NCI-H82 treated with DMSO at 0.1 percent for 48 hours (cell line): ENCODE measurements around the gene ELMOD3.
"Not testable (repeated sequence)": the region's sequence is repeated elsewhere in the genome, so short reads cannot be mapped to it uniquely, and the experiment has no call there.

Experiments used
- DNase-seq: peaks from one replicate; lab custom pipeline; 2025; ENCODE audit not compliant: unreplicated experiment; lab: John Stamatoyannopoulos, UW

The ELMOD3 gene

DNA sequence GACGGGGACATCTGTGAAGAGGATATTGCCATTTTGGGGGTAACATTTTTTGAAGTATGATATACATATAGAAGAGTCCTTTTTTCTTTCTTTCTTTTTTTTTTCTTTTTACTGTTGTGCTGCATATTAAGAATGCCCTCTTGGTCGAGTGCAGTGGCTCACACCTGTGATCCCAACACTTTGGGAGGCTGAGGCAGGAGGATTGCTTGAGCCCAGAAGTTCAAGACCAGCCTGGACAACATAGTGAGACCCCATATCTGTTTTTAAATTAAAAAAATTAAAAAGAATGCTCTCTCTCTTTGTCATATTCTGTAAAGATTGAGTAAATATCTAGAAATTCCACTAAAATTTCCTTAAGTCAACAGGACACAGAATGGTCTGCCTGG lies 67.5 kb downstream of the ELMOD3 start:
- no peak for DNase-seq

DNA sequence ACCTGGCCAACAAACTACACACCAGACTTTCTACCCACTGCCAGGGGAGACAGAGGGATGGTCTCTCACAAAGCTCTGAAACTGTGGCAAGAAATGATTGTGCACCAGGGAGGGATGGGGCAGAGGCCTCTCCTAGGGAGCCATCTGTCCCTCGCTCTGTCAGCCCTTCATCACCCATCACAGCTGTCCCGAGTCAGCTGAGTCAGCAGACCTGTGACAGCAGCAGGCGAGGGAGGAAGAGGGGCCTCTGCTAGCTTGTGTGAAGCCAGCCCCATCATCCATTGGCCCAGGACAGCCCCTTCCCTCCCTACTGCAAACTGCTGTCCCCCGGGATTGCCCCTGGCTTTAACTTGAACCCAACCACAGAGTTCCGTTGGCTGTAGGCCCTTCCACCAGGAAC lies 69.0 kb downstream of the ELMOD3 start:
- peak; percentile 46 for DNase-seq

DNA sequence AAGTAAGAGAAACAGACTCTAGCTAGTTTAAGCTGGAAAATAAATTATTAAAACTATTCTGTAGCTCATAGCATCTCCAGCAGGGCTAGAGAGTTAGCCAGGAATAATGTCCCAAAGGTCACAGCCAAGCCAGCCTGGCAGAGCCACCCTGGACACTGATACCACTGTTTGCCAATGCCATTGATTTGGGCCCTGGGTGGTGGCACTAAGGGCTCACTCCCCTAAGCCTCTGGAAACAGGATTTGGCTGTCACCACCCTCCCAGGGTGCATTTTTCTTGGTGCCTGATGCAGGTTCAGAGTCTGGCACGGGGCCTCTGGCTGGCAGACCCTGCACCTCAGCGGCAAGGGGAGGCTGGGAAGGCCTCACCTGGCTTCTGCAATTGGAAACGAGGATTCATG lies 71.0 kb downstream of the ELMOD3 start:
- no peak for DNase-seq

DNA sequence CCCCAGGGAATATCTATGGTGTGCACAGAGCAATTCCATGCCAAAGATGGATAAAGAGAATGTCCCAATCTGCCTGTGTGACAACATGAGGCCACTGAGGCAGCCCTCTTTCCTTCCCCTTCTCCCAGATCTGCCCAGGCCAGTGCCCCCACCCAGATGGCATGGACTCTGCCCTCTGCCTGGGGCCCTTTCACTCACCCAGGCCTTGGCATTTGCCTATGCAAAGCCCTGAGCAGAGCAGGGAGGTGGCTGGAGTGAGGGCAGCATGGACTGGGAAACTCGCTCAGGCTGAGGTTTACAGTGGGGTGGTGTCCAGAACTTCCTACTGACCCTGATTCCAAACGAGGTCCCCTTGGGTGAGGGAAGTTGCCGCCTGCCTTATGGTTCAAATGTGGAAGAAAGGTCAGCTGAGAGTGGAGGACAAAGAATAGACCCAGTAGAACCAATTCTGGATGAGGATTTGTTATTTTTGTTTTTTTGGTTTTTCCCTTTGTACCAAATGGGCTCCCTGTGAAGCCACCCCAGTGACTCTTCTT lies 72.8 kb downstream of the ELMOD3 start:
- no peak for DNase-seq

DNA sequence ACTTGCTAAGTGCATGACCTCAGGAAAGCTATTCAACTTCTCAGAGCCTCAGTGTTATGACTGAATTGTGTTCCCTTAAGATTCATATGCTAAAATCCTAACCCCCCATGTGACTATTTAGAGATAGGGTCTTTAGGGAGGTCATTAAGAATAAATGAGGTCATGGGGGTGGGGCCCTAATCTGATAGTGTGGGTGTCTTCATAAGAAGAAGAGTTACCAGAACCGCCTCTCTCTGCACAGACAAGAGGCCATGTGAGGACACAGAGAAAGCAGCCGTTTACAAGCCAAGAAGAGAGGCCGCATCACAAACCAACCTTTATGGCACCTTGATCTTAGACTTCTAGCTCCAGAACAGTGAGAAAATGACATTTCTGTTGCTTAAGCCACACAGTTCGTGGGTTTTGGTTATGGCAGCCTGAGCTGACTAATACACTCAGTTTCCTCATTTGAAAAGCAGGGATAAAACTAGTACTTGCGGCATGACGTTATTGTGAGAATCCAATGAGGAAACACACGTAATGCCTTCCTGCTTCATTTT lies 73.8 kb downstream of the ELMOD3 start:
- DNase-seq: peak; percentile 12

DNA sequence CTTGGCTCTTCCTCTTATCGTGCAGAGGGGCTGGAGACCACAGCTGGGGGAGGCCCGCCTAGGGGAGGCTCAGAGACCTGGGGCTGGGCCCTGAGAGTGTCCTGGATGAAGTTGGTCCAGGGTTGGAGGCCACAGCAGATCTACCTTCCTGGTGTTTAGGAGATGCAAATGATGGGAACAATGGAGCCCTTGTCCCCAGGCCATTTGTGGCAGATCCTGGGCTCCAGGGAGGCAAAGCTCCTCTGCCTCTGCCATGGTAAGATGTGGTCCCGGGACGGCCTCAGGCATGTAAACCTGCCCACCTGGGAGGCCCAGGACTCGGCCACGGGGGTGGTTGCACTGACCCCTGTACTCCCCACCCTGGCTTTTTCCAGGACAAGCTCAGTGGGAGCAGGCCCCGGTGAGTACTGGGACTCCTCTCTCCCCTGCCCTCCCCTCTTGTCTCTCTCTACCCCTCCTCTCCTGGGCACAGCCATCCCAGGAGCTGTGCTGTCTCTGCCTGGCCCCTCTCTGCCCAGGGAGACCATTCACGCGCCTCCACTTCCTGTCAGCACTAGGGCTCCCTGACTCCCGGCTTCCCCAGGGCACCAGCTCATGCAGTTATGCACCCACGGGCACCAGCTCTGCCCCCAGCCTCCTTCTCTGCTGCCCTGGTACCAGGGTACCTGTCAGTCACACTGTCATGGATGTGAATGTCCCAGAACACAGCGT lies 74.8 kb downstream of the ELMOD3 start:
- DNase-seq: no peak

DNA sequence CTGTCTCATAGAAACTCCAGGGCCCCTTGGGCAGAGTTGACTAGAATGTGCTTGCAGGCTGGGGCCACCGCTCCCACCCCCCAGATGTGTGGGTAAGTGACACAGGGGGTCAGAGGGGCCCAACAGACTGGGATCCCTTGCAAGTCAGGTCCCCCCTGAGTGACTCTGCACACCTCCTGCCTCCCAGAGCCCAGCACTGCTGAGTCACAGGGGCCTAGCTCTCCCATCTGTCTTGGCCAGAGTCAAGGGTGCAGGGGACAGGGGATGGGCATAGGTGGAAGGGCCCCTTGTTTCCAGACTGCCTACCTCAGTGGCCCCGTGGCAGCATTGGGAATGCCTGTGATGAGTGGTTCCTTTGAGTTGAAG lies 75.3 kb downstream of the ELMOD3 start:
- no peak for DNase-seq

DNA sequence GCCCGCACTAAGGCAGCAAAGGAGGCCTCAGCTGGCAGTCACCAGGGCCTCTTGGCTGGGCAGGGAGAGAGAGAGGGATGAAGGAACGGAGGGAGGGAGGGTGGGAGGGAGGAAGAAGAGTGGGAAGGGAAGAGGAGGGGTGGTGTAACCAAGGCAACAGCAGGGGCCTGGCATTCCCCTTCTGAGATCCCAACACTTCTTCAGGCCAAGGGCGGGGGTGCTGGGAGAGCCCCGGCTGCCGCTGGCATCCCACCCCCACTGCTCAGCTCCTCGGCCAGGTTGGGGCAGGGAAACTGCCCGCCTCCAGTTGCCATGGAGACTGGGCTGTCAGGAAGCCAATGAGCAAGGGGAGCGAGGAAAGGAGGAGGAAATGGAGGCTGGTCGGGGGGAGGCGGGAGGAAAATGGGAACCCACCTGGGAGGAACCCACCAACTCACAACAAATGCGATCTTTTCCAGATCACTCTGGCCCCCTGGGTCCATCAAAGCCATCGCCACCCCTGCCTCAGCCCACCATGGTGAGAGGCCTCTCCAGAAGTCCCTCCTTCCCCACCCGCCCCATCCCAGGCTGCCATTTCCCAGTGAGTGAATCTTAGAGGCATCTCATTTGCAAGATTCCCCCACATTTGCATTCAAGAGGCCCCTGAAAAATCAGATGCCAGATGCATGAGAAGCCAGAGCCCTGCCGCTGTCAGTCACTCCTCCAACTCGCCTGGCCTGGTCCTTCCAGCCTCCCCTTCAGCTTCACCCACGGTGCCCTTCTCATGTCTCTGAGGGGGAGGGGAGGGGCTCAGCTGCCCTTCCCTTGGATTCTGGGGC lies 76.4 kb downstream of the ELMOD3 start:
- DNase-seq: no peak

DNA sequence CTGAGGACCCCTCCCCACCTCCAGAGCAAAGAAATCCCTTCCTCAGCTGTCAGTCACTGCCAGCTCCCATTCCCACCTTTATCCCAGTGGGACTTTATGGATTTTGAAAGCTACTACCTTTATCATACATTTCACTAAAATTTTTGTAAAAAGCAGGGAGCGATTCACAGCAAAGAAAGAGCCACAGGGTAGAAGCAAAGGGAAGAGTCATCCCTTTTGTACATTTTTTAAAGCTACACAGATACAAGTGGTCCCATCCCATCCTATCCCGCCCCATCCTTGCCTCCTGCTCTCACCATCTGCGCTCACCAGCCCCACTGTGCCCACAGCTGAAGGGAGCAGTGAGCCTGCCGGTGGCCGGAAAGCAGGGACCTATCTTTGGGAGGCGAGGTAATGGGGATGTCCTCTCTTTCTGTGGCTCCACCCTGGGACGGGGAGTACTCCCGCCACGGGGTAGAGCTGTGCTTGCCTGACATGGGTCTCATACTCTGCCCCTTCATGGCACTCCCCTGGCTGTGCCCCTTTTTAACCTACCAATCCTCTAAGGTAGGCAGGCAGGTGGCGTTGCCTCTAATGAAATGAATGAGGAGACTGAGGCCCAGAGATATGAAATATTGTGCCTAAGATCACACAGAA lies 77.1 kb downstream of the ELMOD3 start:
- DNase-seq: no peak

DNA sequence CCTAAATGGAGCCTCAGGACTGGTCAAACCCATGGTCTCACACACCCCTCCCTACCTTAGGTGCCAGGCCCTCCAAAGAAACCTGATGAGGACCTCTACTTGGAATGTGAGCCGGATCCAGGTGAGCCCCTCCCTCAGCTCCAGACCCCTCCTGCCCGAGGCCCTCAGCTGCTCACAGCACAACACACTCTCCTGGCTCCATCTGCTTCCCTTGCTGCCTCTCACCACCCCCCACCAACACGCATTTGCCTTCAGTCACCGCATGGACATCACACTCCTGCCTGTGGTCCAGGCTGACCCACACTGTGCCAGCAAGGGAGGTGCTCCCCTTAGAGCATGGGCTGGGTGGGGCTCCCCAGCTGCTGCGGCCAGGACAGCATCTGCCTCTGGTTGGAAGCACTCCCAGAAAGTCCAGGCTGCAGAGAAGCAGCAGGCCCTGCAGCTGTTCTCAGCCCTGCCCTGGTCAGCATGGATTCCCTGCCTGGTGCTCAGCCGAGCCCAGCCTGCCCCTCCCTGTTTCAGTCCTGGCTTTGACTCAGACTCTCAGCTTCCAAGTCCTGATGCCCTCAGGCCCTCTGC lies 79.0 kb downstream of the ELMOD3 start:
- DNase-seq: peak; percentile 56

DNA sequence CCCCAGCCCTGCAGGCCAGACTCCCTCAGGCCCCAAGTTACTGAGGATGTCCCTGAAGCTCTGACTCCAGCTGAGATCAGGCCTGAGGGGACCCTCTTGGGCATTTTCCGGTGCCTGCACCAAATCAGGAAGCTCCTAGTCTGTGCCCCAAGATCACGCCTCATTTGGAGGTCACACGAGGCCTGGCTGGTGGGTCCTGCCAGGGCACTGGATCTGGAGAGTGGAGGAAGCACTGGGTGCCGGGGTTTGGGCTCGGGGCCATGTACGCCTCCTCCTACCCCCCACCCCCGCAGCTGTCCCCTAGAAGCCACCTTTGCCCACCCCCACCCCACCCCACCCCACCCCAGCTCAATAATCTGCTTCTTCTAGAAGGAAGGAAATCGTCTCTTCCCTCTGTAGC lies 80.1 kb downstream of the ELMOD3 start:
- DNase-seq: no peak

DNA sequence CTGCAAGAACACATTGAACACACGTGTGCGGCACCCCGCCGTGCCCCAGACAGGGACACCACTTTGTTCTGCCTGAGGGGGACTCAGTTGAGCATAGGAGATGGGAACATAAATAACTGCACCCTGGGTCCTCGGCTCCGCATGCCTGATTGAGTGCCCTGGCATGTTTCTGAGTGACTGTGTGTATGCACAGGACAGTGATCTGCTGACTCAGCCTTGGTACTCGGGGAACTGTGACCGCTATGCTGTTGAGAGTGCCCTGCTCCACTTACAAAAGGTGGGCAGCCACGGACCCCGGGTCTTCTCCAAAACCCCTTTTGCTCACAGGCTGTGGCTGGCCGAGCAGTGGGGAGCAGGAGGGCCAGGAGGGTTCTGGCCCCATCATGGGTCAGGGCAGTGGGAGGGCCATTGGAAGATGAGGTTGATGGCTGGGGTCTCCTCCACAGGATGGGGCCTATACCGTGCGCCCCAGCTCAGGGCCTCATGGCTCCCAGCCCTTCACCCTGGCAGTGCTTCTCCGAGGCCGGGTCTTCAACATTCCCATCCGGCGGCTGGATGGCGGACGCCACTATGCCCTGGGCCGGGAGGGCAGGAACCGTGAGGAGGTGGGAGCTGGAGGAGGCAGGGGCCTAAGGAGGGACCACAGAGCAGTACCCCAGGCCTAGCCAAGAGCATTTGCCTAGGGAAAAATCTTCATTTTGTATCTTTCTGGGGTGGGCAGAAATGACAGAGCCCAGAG lies 80.8 kb downstream of the ELMOD3 start:
- DNase-seq: no peak

DNA sequence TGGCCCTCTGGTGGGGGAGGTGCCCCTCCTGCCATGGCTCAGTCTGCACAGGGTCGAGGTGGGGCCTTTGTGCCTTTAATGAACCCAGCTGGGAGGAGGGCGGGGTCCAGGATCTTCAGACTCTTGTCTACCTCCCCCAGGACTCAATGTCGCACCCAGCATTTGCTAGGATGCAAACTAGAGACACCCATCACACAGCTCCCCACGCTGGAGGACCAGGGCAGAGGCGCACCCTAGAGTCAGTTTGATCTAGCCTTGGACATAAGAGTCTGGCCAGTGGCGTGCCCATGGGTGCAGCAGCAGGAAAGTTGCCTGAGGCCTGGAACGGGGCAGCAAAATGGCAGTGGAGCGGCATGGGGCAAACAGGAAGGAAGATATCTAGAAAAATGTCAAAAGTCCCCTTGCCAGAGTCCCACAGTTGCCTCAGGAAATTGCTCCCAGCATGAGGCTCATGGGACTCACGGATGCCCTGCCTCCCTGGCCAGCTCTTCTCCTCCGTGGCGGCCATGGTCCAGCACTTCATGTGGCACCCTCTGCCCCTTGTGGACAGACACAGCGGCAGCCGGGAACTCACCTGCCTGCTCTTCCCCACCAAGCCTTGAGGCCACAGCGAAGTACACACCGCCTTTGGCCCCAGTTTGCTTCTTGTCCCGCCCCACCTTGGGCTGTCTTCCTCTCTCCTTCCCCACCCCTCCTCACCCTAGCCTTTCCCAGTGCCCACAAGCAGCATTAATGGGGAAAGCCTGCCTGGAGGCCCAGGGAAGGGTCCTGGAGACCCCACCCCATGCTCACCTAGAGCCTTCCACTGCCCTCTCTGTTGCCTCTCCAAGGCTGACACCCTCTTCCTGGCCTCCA lies 81.6 kb downstream of the ELMOD3 start:
- no peak for DNase-seq

DNA sequence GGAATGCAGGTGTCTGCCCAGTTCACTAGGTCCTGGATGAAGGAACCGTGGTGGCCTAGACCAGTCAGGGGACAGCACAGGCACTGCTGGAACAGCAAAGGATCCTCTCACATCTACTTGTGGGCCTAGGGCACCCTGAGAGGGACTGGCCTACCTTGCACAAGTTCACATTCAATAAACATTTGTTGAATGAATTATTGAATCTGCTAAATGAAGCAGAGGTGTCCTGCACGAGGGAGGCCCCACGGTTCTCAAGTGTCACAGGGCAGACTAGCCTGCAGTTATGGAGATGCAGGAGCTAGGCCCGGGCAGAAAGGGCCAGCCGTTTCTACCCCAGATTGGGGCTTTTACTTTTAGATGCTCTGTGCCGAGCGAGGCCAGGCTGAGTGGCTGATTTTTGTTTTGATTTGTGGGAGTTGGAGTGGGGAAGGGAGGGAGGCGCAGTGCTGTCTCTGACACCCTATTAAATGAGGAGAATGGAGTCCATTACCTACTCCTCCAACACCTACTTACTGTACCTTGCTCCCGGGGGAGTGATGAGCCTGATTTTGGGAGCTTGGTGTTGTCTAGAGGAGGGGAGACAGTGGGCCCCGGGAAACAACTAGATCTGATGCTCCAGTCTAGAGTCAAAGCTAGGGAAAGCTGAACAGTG lies 82.4 kb downstream of the ELMOD3 start:
- no peak for DNase-seq

DNA sequence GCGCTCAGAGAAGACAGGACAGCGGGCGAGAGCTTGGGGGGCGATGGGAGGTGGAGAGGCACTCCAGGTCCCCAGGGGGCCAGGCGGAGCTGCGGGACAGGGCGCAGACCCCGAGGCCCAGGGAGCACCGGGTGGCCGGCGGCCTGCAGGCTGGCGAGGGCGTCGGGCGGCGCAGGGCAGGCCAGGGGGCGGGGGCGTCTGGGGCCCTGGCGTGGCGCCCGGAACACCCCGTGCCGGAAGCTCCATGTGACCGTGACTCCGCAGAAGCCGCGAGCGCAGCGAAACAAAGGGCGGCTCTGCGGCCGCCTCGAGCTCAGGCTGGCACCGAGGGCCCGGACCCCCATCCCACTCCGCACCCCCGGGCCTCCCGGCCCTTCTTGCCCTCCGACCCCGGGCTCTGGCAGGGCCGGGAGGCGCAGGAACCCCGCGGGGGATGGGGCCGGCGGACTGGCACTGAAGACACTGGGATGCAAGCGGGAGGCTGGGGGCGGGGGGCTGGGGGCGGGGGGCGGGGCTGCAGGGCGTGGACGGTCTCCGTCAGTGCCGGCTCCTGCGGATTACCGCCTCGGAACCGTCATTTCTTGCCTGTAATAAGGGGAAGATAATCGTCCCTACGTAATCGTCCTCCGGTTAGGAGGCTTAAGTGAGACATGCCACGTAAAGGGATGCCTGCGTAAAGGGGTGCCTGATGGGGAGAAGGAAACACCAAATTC lies 83.1 kb downstream of the ELMOD3 start:
- DNase-seq: peak; percentile 80

DNA sequence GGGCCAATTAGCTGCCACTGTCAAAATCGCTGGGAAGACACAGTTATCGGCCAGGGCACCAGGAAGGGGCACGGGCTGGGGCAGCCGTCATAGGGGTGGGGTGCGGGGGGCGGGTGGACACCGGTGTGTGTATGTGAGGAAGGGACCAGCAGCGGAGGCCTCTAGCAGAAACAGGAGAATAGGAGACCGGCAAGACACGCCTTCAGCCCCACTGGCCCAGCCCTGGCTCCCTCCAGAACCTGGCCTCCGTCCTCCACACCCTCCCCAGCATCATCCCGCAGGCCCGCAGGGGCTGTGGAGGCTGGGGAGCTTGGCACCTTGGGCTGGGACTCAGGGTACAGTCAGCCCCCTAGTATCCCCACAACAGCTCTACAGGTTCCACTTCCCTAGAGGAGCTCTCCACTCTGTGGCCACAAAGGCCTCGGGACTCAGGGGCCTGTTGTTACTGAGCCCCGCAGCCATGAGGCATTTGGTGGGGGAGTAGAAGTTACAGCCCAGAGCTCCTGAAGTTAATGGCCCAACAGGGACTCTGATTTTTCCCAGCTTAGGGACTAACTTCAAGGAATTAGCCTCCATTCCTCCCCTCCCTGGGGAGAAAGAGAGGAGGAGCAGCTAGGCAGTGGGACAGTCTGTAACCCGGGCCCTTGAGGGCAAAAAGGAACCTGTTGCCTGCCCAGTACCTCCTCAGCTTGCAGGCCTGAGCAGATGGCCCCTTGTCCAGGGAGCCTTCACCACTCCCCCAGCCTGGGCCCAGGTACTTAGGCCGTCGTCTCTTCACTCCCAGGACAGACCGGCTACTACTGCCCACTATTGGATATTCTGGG lies 83.8 kb downstream of the ELMOD3 start:
- peak; percentile 32 for DNase-seq

DNA sequence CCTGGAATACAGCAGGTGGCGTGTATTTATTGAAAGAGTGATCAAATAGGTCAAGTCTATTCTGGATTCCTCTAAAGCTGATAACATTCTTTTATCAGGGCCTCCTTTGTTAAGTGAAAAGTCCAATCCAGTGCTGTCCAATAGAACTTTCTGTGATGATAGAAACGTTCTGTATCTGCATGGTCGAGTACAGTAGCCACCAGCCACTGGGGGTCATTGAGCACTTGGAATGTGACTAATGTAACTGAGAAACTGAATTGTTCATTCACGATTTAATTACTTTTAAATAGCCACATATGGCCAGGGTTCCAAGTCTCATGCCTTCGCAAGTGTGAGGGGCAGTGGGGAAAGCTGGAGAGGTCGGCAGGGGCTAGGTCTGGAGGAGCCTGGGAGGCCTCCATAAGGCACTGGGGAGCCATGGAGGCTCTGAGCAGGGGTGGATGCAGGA lies 84.5 kb downstream of the ELMOD3 start:
- no peak for DNase-seq

DNA sequence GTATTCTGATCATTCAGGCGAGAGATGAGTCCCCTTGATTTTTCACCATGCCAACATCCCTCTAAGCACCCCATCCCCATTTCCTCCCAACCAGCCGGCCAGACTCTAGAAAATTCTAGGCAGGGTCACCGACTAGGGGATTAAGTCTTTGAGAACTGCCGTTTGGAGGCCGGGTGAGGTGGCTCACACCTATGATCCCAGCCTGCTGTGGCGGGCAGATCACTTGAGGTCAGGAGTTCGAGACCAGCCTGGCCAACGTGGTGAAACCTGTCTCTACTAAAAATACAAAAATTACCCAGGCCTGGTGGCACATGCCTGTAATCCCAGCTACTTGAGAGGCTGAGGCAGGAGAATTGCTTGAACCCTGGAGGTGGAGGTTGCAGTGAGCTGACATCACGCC lies 85.0 kb downstream of the ELMOD3 start:
- DNase-seq: not testable (repeated sequence)
